ENCODE results near the gene DUOXA1. TPM values are rescaled to one million over a fixed set of nuclear protein-coding genes. Genes with fewer than 3 reads are reported as not detected.

The DUOXA1 gene
- polyA plus RNA-seq, 1 donor (not counting 4 experiments of a cell fraction or from before 2014, with no cell fraction given) = 15.1 TPM

DNA sequence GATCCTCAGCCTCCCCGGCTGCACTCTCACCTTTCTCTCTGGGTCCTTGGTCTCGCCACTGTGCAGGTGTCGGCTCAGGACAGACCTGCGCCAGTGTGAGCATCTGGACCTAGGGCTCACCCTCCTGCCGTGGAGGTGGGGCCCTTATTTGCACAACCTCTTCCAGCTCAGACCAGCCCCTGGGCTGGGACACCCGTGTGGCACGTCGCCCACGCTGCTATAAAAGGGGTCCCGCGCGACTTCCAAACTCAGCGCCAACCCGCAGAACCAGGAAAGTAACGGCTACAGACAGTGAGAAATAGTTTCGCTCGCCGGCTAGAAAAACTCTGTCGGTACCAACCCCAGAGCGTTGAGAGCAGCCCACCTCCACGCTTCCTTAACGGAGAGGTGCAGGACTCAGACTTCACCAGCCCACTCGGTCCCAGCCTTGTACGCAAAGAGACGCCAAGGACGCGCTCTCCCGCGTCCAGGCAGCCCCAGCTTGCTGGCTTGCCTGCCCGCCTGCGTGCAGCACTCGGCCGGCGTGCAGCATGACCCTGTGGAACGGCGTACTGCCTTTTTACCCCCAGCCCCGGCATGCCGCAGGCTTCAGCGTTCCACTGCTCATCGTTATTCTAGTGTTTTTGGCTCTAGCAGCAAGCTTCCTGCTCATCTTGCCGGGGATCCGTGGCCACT lies 15.5 kb downstream of the DUOXA1 start, which contains the start of the genes DUOX2 and DUOXA2:
Gene DUOX2 (minus strand): TSS at position 97 of the 675 bp plus-strand sequence. CDS start 761 bp downstream, outside the sequence.
Gene DUOXA2 (plus strand): TSS at position 251 of the 675 bp plus-strand sequence. CDS start 280 bp downstream, at position 531.
- dilution Hi-C loops (cut with MboI; ENCODE audit: extremely low pct_ligation_motif_present, low sequenced_read_pairs) = no loop called here
- Histone ChIP-seq H3K4me3 (ENCODE audit: control insufficient read depth in 2 of 3, extremely low read depth in 1 of 3, insufficient read depth in 2 of 3, low read depth in 1 of 3, low read length in 3 of 3) (peak within 1 kb of the TSS in 2 of 3 experiments; percentile 19 to 40), H4K20me1 (ENCODE audit: control insufficient read depth, extremely low read depth, insufficient read depth, low read length) (peaks cover 5% of the 10 kb centered on the region), H2AFZ (ENCODE audit: control insufficient read depth, low read length) (no peak within 1 kb of the TSS), H3K27ac (ENCODE audit: control insufficient read depth, insufficient read depth, low read length) (no peak within 1 kb of the TSS), H3K9ac (ENCODE audit: control insufficient read depth, extremely low read depth, insufficient read depth, low read length) (no peak within 1 kb of the TSS), H3K36me3 (ENCODE audit: control insufficient read depth in 2 of 2, extremely low read depth in 1 of 2, insufficient read depth in 2 of 2, low read length in 2 of 2) (no peaks in the 10 kb centered on the region), H3K4me2 (ENCODE audit: control insufficient read depth, extremely low read depth, insufficient read depth, low read depth, low read length) (peak within 1 kb of the TSS; percentile 73), H3K27me3 (ENCODE audit: control insufficient read depth, extremely low read depth, insufficient read depth, low read length) (peaks cover 80% of the 10 kb centered on the region), H3K9me3 (ENCODE audit: control insufficient read depth, low read depth, low read length) (no peaks in the 10 kb centered on the region), H3K4me1 (ENCODE audit: control insufficient read depth, extremely low read depth, insufficient read depth, low read length) (peaks cover 14% of the 10 kb centered on the region), H3K79me2 (ENCODE audit: control insufficient read depth, insufficient read depth, low read length) (no peaks in the 10 kb centered on the region), H3K9me1 (ENCODE audit: control insufficient read depth, extremely low read depth, insufficient read depth, low read length) (no peaks in the 10 kb centered on the region)
- FAIRE-seq (no peak), DNase-seq (ENCODE audit: low read depth, low spot score) (no peak)
- TF ChIP-seq, protein P1, sequence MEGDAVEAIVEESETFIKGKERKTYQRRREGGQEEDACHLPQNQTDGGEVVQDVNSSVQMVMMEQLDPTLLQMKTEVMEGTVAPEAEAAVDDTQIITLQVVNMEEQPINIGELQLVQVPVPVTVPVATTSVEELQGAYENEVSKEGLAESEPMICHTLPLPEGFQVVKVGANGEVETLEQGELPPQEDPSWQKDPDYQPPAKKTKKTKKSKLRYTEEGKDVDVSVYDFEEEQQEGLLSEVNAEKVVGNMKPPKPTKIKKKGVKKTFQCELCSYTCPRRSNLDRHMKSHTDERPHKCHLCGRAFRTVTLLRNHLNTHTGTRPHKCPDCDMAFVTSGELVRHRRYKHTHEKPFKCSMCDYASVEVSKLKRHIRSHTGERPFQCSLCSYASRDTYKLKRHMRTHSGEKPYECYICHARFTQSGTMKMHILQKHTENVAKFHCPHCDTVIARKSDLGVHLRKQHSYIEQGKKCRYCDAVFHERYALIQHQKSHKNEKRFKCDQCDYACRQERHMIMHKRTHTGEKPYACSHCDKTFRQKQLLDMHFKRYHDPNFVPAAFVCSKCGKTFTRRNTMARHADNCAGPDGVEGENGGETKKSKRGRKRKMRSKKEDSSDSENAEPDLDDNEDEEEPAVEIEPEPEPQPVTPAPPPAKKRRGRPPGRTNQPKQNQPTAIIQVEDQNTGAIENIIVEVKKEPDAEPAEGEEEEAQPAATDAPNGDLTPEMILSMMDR (optimal IDR thresholded peaks at IDR 0.05 in 1 of 3, IDR thresholded peaks at IDR 0.05 in 1 of 3, conservative IDR thresholded peaks at IDR 0.05 in 1 of 3; ENCODE audit: extremely low read depth in 1 of 3, insufficient read depth in 2 of 3, low read length in 3 of 3) = no peak
- no peak for TF ChIP-seq EZH2 (IDR thresholded peaks at IDR 0.05; ENCODE audit: low read length)

DNA sequence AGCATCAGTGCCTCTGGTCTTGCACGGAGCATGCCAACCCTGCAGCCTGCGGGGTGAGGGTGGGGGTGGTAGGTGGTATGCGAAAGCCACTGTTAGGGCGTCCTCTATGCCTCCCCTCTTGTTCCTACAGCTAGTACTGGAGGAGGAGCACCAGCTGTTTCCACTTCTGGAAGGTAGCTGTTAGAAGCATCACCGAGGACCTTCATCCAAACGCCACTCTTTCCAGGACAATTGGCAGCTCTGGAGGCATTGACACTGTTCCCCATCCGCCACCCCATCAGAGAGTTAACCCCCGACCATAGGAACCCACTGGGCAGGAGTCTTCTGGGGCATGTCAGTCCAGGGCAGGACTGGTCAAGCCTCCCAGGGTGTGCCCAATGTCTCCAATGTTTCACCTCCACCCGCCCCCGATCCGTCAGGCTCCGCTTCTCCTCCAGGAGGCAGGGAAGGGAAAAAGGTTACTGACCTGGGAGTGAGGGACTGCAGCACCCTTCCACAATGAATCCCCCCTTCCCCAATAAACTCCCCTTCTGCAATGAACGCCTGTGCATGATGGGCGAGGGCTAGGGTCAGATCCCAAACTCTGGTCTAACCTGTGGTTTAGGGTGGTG lies 16.2 kb downstream of the DUOXA1 start:
- DNase-seq (ENCODE audit: low read depth, low spot score) (no peak), FAIRE-seq (no peak)
- Histone ChIP-seq H3K79me2 (ENCODE audit: control insufficient read depth, insufficient read depth, low read length) (no peaks in the 10 kb centered on the region), H3K4me3 (ENCODE audit: control insufficient read depth in 2 of 3, extremely low read depth in 1 of 3, insufficient read depth in 2 of 3, low read depth in 1 of 3, low read length in 3 of 3) (no peak overlapping the region), H2AFZ (ENCODE audit: control insufficient read depth, low read length) (no peak overlapping the region), H3K36me3 (ENCODE audit: control insufficient read depth in 2 of 2, extremely low read depth in 1 of 2, insufficient read depth in 2 of 2, low read length in 2 of 2) (no peaks in the 10 kb centered on the region), H4K20me1 (ENCODE audit: control insufficient read depth, extremely low read depth, insufficient read depth, low read length) (peaks cover 5% of the 10 kb centered on the region), H3K27ac (ENCODE audit: control insufficient read depth, insufficient read depth, low read length) (no peak overlapping the region), H3K9ac (ENCODE audit: control insufficient read depth, extremely low read depth, insufficient read depth, low read length) (no peak overlapping the region), H3K4me2 (ENCODE audit: control insufficient read depth, extremely low read depth, insufficient read depth, low read depth, low read length) (peak overlapping the region; percentile 73), H3K27me3 (ENCODE audit: control insufficient read depth, extremely low read depth, insufficient read depth, low read length) (peaks cover 81% of the 10 kb centered on the region), H3K9me3 (ENCODE audit: control insufficient read depth, low read depth, low read length) (no peaks in the 10 kb centered on the region), H3K4me1 (ENCODE audit: control insufficient read depth, extremely low read depth, insufficient read depth, low read length) (peaks cover 14% of the 10 kb centered on the region), H3K9me1 (ENCODE audit: control insufficient read depth, extremely low read depth, insufficient read depth, low read length) (no peaks in the 10 kb centered on the region)
- no peak for TF ChIP-seq EZH2 (IDR thresholded peaks at IDR 0.05; ENCODE audit: low read length)
- TF ChIP-seq, protein P1 (optimal IDR thresholded peaks at IDR 0.05 in 1 of 3, IDR thresholded peaks at IDR 0.05 in 1 of 3, conservative IDR thresholded peaks at IDR 0.05 in 1 of 3; ENCODE audit: extremely low read depth in 1 of 3, insufficient read depth in 2 of 3, low read length in 3 of 3) = no peak
- dilution Hi-C loops (cut with MboI; ENCODE audit: extremely low pct_ligation_motif_present, low sequenced_read_pairs) = no loop called here

All from keratinocyte (primary cell).